PC-3 (cell line): ENCODE results near the gene UBE2E1. TPM values are rescaled to one million over a fixed set of nuclear protein-coding genes. Genes with fewer than 3 reads are reported as not detected.

Experiments used
- ATAC-seq: fragments of 200-7000 bp; cut with Tn5 transposase; 2 replicates; pipeline ENCODE4 v1.9.1; 2020; ENCODE audit warnings: mild to moderate bottlenecking, moderate library complexity
- BruUV-seq: library from RNA; stranded (reverse); fragments of 400-500 nt; replicated peaks from 2 replicates; lab custom pipeline; 2021; lab: Mats Ljungman, UMichigan
- CTCF ChIA-PET: fragments of 300-600 bp; sonication (Branson Sonifier 250); formaldehyde crosslinking; loops from one replicate; lab custom pipeline; 2022; ENCODE audit warnings: antibody characterized with exemption; lab: Charles Lee
- POLR2A ChIA-PET: fragments of 300-600 bp; sonication (Branson Sonifier 250); formaldehyde crosslinking; loops from one replicate; lab custom pipeline; 2022; ENCODE audit warnings: antibody characterized with exemption; ENCODE audit not compliant: unreplicated experiment; lab: Charles Lee
- DNase-seq: peaks from one replicate; pipeline ENCODE4 v3.0.0-alpha.2; 2015
- H2AFZ ChIP-seq: fragments of 300-600 bp; sonication (generic); 2 replicates; pipeline ENCODE4 v1.6.0; 2016; ENCODE audit warnings: antibody characterized with exemption, low read length
- H3F3A ChIP-seq: fragments of 300-600 bp; sonication (generic); one replicate; pipeline ENCODE4 v1.6.0; 2017; ENCODE audit warnings: antibody characterized with exemption, low read length, control low read depth, mild to moderate bottlenecking; ENCODE audit not compliant: unreplicated experiment
- H3K27ac ChIP-seq: fragments of 300-600 bp; sonication (generic); 2 replicates; pipeline ENCODE4 v1.5.1; 2016; ENCODE audit warnings: mild to moderate bottlenecking, low read length
- H3K27me3 ChIP-seq: fragments of 300-600 bp; sonication (generic); 2 replicates; pipeline ENCODE4 v1.6.1; 2016; ENCODE audit warnings: low read length, mixed read lengths
- H3K36me3 ChIP-seq: fragments of 300-600 bp; sonication (generic); 2 replicates; pipeline ENCODE4 v1.6.1; 2016; ENCODE audit warnings: low read depth, mixed run types, low read length, mixed read lengths
- H3K4me1 ChIP-seq: fragments of 300-600 bp; sonication (generic); 2 replicates; pipeline ENCODE4 v1.5.1; 2016; ENCODE audit warnings: low read length; ENCODE audit not compliant: insufficient read depth
- H3K4me2 ChIP-seq: fragments of 300-600 bp; sonication (generic); 2 replicates; pipeline ENCODE4 v1.6.0; 2016; ENCODE audit warnings: low read length
- H3K4me3 ChIP-seq: fragments of 300-600 bp; sonication (generic); 2 replicates; pipeline ENCODE4 v1.5.1; 2016; ENCODE audit warnings: mild to moderate bottlenecking, low read length, mixed read lengths
- H3K79me2 ChIP-seq: fragments of 300-600 bp; sonication (generic); 2 replicates; pipeline ENCODE4 v1.6.1; 2017; ENCODE audit warnings: low read length, mixed read lengths
- H3K9ac ChIP-seq: fragments of 300-600 bp; sonication (generic); 2 replicates; pipeline ENCODE4 v1.6.0; 2016; ENCODE audit warnings: mild to moderate bottlenecking, low read length
- H3K9me2 ChIP-seq: fragments of 300-600 bp; sonication (generic); replicated peaks from 2 replicates; pipeline ENCODE4 v1.6.1; 2016; ENCODE audit warnings: mixed run types, low read length, mixed read lengths
- H3K9me3 ChIP-seq: fragments of 300-600 bp; sonication (generic); 2 replicates; pipeline ENCODE4 v1.6.1; 2016; ENCODE audit warnings: low read length, mixed read lengths
- H4K20me1 ChIP-seq: fragments of 300-600 bp; sonication (generic); 2 replicates; pipeline ENCODE4 v1.6.1; 2016; ENCODE audit warnings: low read length, mixed read lengths
- CTCF ChIP-seq: fragments of 300-600 bp; sonication (generic); conservative IDR thresholded peaks from 2 replicates; pipeline ENCODE4 v1.5.1; 2017; ENCODE audit warnings: antibody characterized with exemption, low read depth, mild to moderate bottlenecking, low read length
- EZH2 ChIP-seq: fragments of 300-600 bp; sonication (generic); IDR thresholded peaks from one replicate; pipeline ENCODE4 v1.6.1; 2017; ENCODE audit warnings: antibody characterized with exemption, mild to moderate bottlenecking, low read length; ENCODE audit not compliant: unreplicated experiment
- EZH2phosphoT487 ChIP-seq: fragments of 300-600 bp; sonication (generic); IDR thresholded peaks from 2 replicates; pipeline ENCODE4 v1.6.1; 2018; ENCODE audit warnings: mild to moderate bottlenecking, antibody characterized with exemption, low read length, borderline replicate concordance
- intact Hi-C: fragments of 100-400 bp; cut with micrococcal nuclease; formaldehyde crosslinking; loops from 2 replicates; pipeline ENCODE4 v1.9.0; 2023
- total RNA-seq: library from RNA; depleted of rRNA; stranded (reverse); fragments of >200 nt; gene quantifications from 2 replicates; pipeline ENCODE4 v1.2.3, GENCODE V29; 2014

Gene UBE2E1
- total RNA-seq, 1 experiment from 2014 or later: 117 TPM

- H3K79me2 ChIP-seq: peaks cover 35% of the 10 kb centered on the region
- peak overlapping the region; percentile 14 for H3K27ac ChIP-seq
- BruUV-seq: no TSS peak
- no peaks in the 10 kb centered on the region for H3K9me3 ChIP-seq
- H3F3A ChIP-seq: no peaks in the 10 kb centered on the region
- H3K4me3 ChIP-seq: peak overlapping the region; percentile 90; the same call in 1 of the 2 replicates
- no peaks in the 10 kb centered on the region for H3K9me2 ChIP-seq
- H3K4me1 ChIP-seq: peaks cover 37% of the 10 kb centered on the region
- H2AFZ ChIP-seq: peak overlapping the region; percentile 94
- ATAC-seq (no peak), DNase-seq (peak; percentile 72)
- intact Hi-C loops: loop anchor here (5.0 kb wide), 6 partner anchors 63 to 687 kb away; partner anchors contain the start of gene UBE2E2
- POLR2A ChIA-PET: interaction anchor here (0.6 kb wide), 1 partner anchor 26 kb away, joined by 4 read pairs; no protein-coding TSS in a partner anchor
- peak overlapping the region; percentile 85; the same call in 1 of the 2 replicates for H3K4me2 ChIP-seq
- 0 out of 2 replicates have a peak overlapping the region, but pooled peaks have one; percentile 2 for H3K9ac ChIP-seq
- H4K20me1 ChIP-seq: peaks cover 10% of the 10 kb centered on the region
- CTCF ChIA-PET: no interaction called here
- TF ChIP-seq CTCF: no peak
- TF ChIP-seq EZH2phosphoT487: no peak
- no peak for TF ChIP-seq EZH2
- H3K27me3 ChIP-seq: no peaks in the 10 kb centered on the region
- H3K36me3 ChIP-seq: no peaks in the 10 kb centered on the region
Observed at GRCh38 chr3:23804441-23805209, 1.1 kb upstream of the UBE2E1 start.

- H3K4me2 ChIP-seq: peak overlapping the region; percentile 85
- ATAC-seq: no peak
- no peak overlapping the region for H3K27ac ChIP-seq
- CTCF ChIA-PET: no interaction called here
- no peaks in the 10 kb centered on the region for H3K36me3 ChIP-seq
- BruUV-seq: no TSS peak
- H2AFZ ChIP-seq: peak overlapping the region; percentile 94
- H3K9ac ChIP-seq: peak overlapping the region; percentile 91
- H3K79me2 ChIP-seq: peaks cover 41% of the 10 kb centered on the region
- peaks cover 43% of the 10 kb centered on the region for H3K4me1 ChIP-seq
- no peak for DNase-seq
- intact Hi-C loops: loop anchor here (5.0 kb wide), 6 partner anchors 62 to 688 kb away; partner anchors contain the start of gene UBE2E2
- no peaks in the 10 kb centered on the region for H3K27me3 ChIP-seq
- TF ChIP-seq CTCF: no peak
- TF ChIP-seq EZH2phosphoT487: no peak
- no peak for TF ChIP-seq EZH2
- H3K9me3 ChIP-seq: no peaks in the 10 kb centered on the region
- no peaks in the 10 kb centered on the region for H3F3A ChIP-seq
- peaks cover 10% of the 10 kb centered on the region for H4K20me1 ChIP-seq
- H3K9me2 ChIP-seq: no peaks in the 10 kb centered on the region
- H3K4me3 ChIP-seq: peak overlapping the region; percentile 90
- POLR2A ChIA-PET: no interaction called here
Observed at GRCh38 chr3:23805210-23805632, 534 bp upstream of the UBE2E1 start.
